Astrocyte of the spinal cord (primary cell): Measurements from ENCODE around the gene P4HA2.
A peak's percentile ranks its signal among the peaks of the same experiment; 100 is the strongest.

Experiments
- DNase-seq: peaks from one replicate; pipeline ENCODE4 v3.0.0; 2011; ENCODE audit warnings: low read depth, low spot score
- H3K4me3 ChIP-seq: 2 replicates; pipeline ENCODE4 v1.5.1; 2011; ENCODE audit warnings: low read depth, mild to moderate bottlenecking, low read length, moderate library complexity
- in situ Hi-C: cut with HindIII; loops from 2 replicates; pipeline ENCODE4 v1.10.0; 2017; ENCODE audit warnings: low sequenced_read_pairs
- TF ChIP-seq, protein P1 (sequence below): IDR thresholded peaks from 2 replicates; pipeline ENCODE4 v1.5.1; 2012; ENCODE audit warnings: low read depth, mild to moderate bottlenecking, low read length, inconsistent platforms

Gene P4HA2

DNA sequence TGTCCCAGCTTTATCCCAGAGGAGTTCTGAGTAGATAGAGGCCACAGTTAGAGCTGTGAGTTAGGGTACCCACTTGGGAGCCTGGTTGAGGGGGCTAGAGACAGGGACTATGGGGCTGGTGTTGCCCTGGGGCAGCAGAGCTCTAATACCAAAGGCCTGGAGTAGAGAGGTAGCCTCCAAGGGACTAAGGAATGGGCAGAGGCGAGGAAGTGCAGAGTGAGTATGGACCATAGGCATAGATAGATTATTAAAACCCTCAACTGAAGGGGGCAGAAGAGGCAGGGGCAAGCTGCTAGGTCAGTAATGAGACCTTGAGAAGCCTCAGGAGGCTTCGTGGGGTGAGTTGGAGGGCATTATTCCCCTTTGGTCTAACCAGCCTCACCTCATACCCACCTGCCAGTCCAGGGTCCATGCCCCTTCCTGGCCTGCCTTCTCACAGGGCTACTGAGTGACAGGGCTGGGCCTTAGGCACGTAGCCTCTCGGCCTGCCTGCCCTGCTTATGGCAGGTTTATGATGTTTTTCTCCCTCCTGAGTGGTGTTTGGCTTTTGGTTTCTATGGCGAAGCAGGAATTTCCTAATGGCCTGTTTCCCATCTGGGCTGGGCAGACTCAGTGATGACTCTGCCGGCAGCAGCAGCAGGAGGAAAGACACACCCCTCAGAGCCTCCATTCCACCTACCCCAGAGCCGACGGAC lies 37.8 kb upstream of the P4HA2 start:
- peak; percentile 96 for DNase-seq
- H3K4me3 ChIP-seq = no peak overlapping the region
- TF ChIP-seq, protein P1, sequence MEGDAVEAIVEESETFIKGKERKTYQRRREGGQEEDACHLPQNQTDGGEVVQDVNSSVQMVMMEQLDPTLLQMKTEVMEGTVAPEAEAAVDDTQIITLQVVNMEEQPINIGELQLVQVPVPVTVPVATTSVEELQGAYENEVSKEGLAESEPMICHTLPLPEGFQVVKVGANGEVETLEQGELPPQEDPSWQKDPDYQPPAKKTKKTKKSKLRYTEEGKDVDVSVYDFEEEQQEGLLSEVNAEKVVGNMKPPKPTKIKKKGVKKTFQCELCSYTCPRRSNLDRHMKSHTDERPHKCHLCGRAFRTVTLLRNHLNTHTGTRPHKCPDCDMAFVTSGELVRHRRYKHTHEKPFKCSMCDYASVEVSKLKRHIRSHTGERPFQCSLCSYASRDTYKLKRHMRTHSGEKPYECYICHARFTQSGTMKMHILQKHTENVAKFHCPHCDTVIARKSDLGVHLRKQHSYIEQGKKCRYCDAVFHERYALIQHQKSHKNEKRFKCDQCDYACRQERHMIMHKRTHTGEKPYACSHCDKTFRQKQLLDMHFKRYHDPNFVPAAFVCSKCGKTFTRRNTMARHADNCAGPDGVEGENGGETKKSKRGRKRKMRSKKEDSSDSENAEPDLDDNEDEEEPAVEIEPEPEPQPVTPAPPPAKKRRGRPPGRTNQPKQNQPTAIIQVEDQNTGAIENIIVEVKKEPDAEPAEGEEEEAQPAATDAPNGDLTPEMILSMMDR = peak; percentile 4
- in situ Hi-C loops = no loop called here

DNA sequence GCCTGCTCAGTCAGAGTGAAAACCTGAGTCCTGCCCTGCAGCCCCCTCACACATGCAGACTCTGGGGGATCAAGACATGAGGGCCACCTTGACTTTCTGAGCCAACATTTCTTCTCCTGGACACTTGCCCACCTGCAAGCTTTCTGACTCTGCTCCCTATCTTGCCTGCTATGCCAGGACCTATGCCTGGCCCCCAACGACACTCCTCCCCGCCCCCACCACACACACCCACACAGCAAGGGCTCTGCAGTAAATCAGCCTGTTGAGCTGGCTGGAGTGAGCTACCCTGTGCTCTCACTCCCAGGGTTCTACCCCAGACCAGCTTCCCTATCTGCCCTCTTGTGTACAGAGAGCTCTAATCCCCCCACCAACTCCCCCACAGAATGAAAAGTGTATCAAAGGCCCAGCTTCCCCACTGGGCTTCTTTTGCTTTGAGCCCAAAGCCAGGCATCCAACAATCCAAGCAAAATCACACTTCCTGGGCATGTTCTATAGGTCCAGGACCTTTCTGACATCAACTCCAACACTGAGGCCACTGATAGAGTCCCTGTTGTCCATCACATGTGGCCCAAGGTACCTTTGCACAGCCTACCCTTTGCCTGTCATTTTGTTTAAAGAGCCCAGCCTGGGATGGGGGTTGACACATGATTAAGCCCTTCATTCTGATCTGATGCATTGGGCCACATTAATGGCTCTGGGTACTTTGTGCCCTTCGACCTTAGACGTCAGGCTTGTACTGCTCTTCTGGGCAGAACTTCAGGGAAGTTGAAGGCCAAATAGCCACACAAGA lies 37.1 kb upstream of the P4HA2 start:
- H3K4me3 ChIP-seq = no peak overlapping the region
- DNase-seq = no peak
- TF ChIP-seq, protein P1 = no peak
- in situ Hi-C loops = no loop called here

DNA sequence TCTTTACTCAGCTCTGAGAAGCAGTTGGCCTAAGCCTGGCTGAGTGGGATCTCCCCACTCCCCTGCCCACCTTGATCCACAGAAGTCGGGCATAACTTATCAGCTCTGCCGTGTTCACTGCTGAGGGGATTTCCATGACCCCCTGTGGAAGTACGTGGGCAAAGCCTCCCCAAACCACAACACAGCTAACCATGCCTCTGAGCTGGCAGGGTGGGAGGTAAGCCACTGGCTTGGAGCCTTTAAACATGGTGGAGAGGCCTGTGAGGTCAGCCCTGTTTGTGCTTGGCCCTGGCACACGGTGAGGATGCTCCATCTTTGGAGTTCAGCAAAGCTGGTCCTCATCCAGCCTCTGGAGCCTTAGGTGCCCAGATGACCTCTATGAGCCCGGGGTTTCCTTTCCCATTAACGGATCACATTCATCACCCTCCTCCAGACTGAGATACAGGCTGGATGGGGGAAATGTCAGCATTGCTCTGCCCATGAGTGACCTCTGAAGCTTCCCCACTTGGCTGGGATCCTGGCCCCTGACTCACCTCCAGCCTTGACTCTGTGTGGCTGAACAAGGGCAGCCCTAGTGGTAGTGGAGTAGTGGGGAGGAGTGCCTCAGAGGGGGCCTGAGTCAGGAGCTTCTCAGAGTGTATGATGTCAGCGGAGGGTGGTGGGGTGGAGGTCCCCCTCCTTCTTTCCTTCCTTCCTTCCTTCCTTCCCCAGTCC lies 36.1 kb upstream of the P4HA2 start:
- H3K4me3 ChIP-seq = no peak overlapping the region
- DNase-seq = peak; percentile 92
- TF ChIP-seq, protein P1 = peak; percentile 32
- in situ Hi-C loops = no loop called here

DNA sequence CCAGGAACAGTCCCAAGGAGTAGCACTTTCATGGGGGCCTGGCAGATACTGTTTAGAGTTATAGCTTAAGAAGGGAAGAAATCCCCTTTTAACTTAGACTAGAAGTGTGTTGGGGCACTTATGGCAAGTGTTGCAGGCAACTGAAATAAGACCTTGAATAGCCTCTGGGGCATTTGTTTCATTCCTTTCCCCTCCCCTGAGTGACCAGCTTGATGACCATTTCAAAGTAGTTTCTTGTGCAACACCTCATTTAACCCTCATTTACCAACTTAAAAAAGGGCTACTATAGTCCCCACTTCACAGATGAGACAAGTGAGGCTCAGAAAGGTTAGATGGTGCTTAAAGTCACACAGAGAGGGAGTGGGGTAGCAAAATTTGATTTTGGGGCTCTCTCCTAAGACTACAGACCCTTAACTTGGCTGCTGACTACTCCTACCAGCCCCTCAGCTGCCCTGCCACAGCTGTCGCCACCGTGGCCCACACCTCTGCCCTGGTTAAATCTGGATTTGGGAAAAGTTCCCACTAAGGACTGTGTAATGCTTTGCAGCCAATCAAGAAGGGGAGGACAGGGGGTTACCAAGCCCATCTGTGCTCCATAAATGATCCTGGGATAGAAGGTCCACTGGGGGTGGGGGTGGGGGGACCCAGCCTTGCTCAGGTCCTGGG lies 35.4 kb upstream of the P4HA2 start:
- TF ChIP-seq, protein P1 = no peak
- no peak for DNase-seq
- H3K4me3 ChIP-seq = no peak overlapping the region
- in situ Hi-C loops = no loop called here

DNA sequence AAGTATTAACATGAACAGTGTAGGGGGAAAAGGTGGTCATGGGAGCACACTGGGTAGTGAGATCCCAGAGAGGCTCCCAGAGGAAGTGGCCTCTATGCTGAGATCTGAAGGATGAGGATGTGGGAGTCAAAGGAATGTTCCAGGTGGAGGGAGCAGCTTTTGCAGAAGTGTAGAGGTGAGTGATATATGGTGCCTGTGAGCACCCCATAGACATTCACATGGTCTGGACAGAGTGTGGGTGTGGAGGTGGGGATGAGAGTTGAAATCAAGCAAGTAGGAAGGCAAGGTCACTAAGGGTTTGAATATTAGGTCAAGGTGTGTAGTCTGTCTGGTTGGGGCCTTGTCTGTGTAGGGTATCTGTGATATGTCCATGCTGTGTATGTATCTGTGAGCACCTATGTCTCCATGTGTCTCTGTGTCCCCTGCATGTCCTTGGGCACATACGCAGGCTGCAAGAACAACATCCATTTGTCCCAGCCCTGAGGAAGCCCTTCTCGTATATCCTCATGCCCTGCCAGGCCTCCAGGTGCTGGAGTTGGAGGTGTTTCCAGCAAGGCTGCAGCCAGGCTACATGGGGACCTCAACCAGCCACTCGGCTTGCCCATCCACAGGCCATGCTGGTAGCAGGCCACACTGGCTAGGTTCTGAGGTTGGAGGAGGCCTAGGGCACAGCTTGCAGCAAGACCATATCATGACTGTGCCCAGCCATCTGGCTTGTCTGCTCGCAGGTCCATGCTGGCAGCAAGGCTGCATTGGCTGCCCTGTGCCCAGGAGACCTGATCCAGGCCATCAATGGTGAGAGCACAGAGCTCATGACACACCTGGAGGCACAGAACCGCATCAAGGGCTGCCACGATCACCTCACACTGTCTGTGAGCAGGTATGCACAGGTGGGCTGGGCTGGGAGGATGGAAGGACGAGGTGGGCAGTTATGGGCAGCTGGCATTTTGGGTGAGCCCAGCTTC lies 34.5 kb upstream of the P4HA2 start:
- TF ChIP-seq, protein P1 = no peak
- in situ Hi-C loops = no loop called here
- H3K4me3 ChIP-seq = no peak overlapping the region
- no peak for DNase-seq
